Lower leg skin (tissue), 3 donors: ENCODE data around the gene MYD88.
"Not testable (repeated sequence)": the region's sequence is repeated elsewhere in the genome, so short reads cannot be mapped to it uniquely, and the experiment has no call there.

Source experiments
- CTCF ChIP-seq, 3 donors: fragments of 450-650 bp; IDR thresholded peaks; one replicate each; pipeline ENCODE4 v1.5.1; 2016; ENCODE audit warnings: antibody characterized with exemption in 3 of 3, mild to moderate bottlenecking in 3 of 3, moderate library complexity in 2 of 3
- POLR2A ChIP-seq, 2 donors: fragments of 450-650 bp; IDR thresholded peaks; one replicate each; pipeline ENCODE4 v1.6.1; 2016 to 2017; ENCODE audit warnings: antibody characterized with exemption in 2 of 2, mild to moderate bottlenecking in 1 of 2, moderate library complexity in 1 of 2

GRCh38 chr3:38160704-38161103 is 22.2 kb downstream of the MYD88 start:
- not testable (repeated sequence) for TF ChIP-seq CTCF, POLR2A (IDR thresholded peaks at IDR 0.05)
